ENCODE results near the gene MYO7A. TPM values are rescaled to one million over a fixed set of nuclear protein-coding genes. Genes with fewer than 3 reads are reported as not detected.

The MYO7A gene
- total RNA-seq, 2 donors from 2014 or later = 1.4 to 5.0 TPM

GRCh38 chr11:77206264-77207018 lies 78.4 kb downstream of the MYO7A start:
- H3K4me3 ChIP-seq = no peak overlapping the region
- H3K9me3 ChIP-seq = no peaks in the 10 kb centered on the region
- H3K27ac ChIP-seq = no peak overlapping the region
- no peaks in the 10 kb centered on the region for H3K4me1 ChIP-seq
- DNase-seq (ENCODE audit: low spot score) = no peak
- no peak for TF ChIP-seq CTCF (IDR thresholded peaks at IDR 0.05)
- no peaks in the 10 kb centered on the region for H3K27me3 ChIP-seq
- H3K36me3 ChIP-seq = no peaks in the 10 kb centered on the region

GRCh38 chr11:77207019-77207485 lies 79.0 kb downstream of the MYO7A start:
- Histone ChIP-seq H3K36me3 (no peaks in the 10 kb centered on the region), H3K27me3 (no peaks in the 10 kb centered on the region), H3K4me1 (no peaks in the 10 kb centered on the region), H3K4me3 (no peak overlapping the region), H3K9me3 (no peaks in the 10 kb centered on the region), H3K27ac (no peak overlapping the region)
- TF ChIP-seq CTCF (IDR thresholded peaks at IDR 0.05) = no peak
- DNase-seq (ENCODE audit: low spot score) = no peak

GRCh38 chr11:77207618-77208313 lies 79.7 kb downstream of the MYO7A start:
- DNase-seq (ENCODE audit: low spot score) = no peak
- no peak for TF ChIP-seq CTCF (IDR thresholded peaks at IDR 0.05)
- no peaks in the 10 kb centered on the region for H3K9me3 ChIP-seq
- H3K27ac ChIP-seq = no peak overlapping the region
- no peak overlapping the region for H3K4me3 ChIP-seq
- no peaks in the 10 kb centered on the region for H3K36me3 ChIP-seq
- no peaks in the 10 kb centered on the region for H3K4me1 ChIP-seq
- no peaks in the 10 kb centered on the region for H3K27me3 ChIP-seq

GRCh38 chr11:77208535-77208934 lies 80.5 kb downstream of the MYO7A start:
- DNase-seq (ENCODE audit: low spot score) = no peak
- no peak for TF ChIP-seq CTCF (IDR thresholded peaks at IDR 0.05)

GRCh38 chr11:77209663-77210062 lies 81.6 kb downstream of the MYO7A start:
- no peak overlapping the region for H3K27ac ChIP-seq
- no peaks in the 10 kb centered on the region for H3K27me3 ChIP-seq
- H3K4me3 ChIP-seq = no peak overlapping the region
- TF ChIP-seq CTCF (IDR thresholded peaks at IDR 0.05) = no peak
- no peaks in the 10 kb centered on the region for H3K36me3 ChIP-seq
- H3K9me3 ChIP-seq = no peaks in the 10 kb centered on the region
- no peaks in the 10 kb centered on the region for H3K4me1 ChIP-seq
- DNase-seq (ENCODE audit: low spot score) = peak; percentile 32

More at GRCh38 chr11:77208535-77208934, 80.5 kb downstream of the MYO7A start:
- H3K9me3 ChIP-seq = no peaks in the 10 kb centered on the region
- no peak overlapping the region for H3K27ac ChIP-seq
- no peaks in the 10 kb centered on the region for H3K36me3 ChIP-seq
- no peaks in the 10 kb centered on the region for H3K4me1 ChIP-seq
- no peaks in the 10 kb centered on the region for H3K27me3 ChIP-seq
- H3K4me3 ChIP-seq = no peak overlapping the region

Measured in right atrium auricular region (tissue), 2 donors.